Activated naive CD4-positive, alpha-beta T cell treated with anti-CD3 and anti-CD28 coated beads, Interleukin-2, amount 50 U/mL, for 72 hours (primary cell): ENCODE measurements around the gene BABAM2. TPM values are rescaled to one million over a fixed set of nuclear protein-coding genes. Genes with fewer than 3 reads are reported as not detected.

Experiments used
- ATAC-seq, 2 donors: fragments of 150-1000 bp; cut with Tn5 transposase; 2 replicates each; pipeline ENCODE4 v1.10.0; 2021; ENCODE audit warnings: mild to moderate bottlenecking in 2 of 2, moderate library complexity in 2 of 2
- DNase-seq, 2 donors: peaks; one replicate each; pipeline ENCODE4 v3.0.0; 2021 to 2022; ENCODE audit warnings: low spot score in 2 of 2
- H3K27ac Mint-ChIP-seq, 2 donors: one replicate each; pipeline ENCODE4 v1.8.0; 2022; ENCODE audit warnings: mild to moderate bottlenecking in 2 of 2, mixed read lengths in 2 of 2
- H3K36me3 Mint-ChIP-seq, 2 donors: one replicate each; pipeline ENCODE4 v1.8.0; 2022; ENCODE audit warnings: mixed read lengths in 2 of 2
- H3K9me3 Mint-ChIP-seq, 2 donors: one replicate each; pipeline ENCODE4 v1.8.0; 2022; ENCODE audit warnings: mixed read lengths in 2 of 2
- total RNA-seq, 2 donors: library from RNA; stranded (reverse); gene quantifications; one replicate each; pipeline ENCODE4 v1.2.3, GENCODE V29; 2022

Gene BABAM2
- total RNA-seq, 2 donors from 2014 or later, result 45.2 to 59.8 TPM

DNA sequence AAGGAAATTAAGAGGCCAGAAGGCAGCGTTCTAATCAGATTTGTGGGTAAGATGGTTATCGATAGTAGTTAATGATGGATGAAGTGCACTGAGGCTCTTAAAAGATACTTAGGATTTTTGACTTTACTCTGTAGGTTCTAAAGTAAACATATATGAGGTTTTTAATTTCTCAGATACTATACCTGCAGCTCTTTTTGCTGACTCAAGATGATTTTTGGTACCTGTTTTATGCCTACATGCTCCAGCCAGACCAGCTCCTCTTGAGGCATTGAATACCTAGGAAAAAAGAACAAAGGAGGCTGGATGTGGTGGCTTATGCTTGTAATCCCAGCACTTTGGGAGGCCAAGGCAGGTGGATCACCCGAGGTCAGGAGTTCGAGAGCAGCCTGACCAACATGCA is 260.5 kb downstream of the BABAM2 start:
- Mint-ChIP-seq H3K36me3 (peaks cover 10 to 45% of the 10 kb centered on the region in 2 donors), H3K27ac (no peak overlapping the region), H3K9me3 (peaks cover 12 to 15% of the 10 kb centered on the region in 2 donors)
- ATAC-seq, result no peak
- DNase-seq, result no peak

DNA sequence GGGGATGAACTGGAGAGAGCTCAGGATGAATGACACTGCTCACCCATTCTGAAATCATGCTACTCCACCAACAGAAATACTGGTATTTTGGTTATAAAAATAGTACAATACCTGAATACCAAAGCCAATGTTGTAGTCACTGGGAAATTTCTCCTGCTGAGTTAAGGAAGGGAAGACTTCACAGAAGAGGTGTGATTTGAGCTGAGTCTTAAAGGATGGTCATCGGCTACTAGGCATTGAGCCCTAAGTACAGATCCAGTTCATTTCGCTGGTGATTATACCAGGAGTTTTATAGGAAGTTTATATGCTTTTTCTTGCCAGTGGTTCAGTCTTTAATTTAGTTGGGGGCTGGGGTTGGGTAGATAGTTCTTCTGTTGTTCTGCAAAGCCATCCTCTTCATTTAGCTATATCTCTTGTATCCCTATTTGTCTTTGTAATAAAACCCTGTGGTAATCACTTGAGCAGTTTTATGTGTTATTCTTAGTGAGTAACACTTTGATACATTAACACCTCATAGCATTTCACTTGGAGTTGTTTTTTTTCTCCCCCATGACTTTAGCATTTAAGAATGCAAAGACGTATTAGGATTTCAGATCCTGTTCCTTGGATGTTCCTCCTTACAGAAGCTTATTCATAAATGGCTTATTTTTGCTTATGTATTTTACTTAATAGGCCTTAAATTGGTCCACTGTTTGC is 262.2 kb downstream of the BABAM2 start:
- peaks cover 14 to 15% of the 10 kb centered on the region in 2 donors for H3K9me3 Mint-ChIP-seq
- no peak overlapping the region for H3K27ac Mint-ChIP-seq
- ATAC-seq, result no peak
- DNase-seq, result no peak
- peaks cover 13 to 55% of the 10 kb centered on the region in 2 donors for H3K36me3 Mint-ChIP-seq

DNA sequence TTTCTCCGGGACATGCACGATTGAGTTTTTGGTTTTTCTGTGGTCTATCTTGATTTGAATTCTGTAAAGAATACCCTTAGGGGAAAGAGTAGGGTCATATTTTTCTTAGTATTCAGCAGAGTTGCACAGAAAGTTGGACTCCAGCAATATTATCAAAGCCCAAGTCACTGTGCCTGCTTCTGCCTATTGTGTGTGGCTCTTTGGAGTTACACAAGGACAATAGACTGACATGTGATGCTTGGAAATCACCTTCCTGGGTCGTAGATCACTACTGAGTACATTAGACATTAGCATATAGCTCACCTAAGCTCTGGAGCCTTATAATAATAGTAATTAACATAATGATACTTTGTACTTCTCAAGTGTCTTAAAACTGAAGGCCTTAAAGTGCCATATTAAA is 263.3 kb downstream of the BABAM2 start:
- ATAC-seq (no peak), DNase-seq (no peak)
- Mint-ChIP-seq H3K9me3 (peaks cover 14 to 15% of the 10 kb centered on the region in 2 donors), H3K36me3 (peaks cover 14 to 54% of the 10 kb centered on the region in 2 donors), H3K27ac (no peak overlapping the region)

DNA sequence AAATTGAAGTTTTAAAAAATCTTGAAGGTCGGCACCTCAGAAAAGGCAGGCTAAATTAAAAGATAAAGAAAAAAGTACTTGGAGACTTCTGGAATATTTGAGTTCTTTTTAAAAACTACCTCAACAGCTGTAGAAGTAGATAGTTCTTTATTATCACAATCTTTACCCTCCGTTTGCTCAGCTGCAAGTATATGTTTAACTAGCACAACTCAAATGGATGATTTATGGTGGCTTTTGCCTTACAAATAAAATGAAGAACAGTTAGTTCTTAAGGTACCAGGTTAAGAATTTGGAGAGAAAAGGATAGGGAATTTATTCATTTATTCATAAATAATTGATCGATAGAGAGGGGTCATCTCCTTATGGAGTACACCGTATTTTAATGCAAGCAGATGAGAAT is 264.6 kb downstream of the BABAM2 start:
- Mint-ChIP-seq H3K36me3 (peaks cover 20 to 48% of the 10 kb centered on the region in 2 donors), H3K27ac (no peak overlapping the region), H3K9me3 (peaks cover 14 to 15% of the 10 kb centered on the region in 2 donors)
- no peak for ATAC-seq
- no peak for DNase-seq

DNA sequence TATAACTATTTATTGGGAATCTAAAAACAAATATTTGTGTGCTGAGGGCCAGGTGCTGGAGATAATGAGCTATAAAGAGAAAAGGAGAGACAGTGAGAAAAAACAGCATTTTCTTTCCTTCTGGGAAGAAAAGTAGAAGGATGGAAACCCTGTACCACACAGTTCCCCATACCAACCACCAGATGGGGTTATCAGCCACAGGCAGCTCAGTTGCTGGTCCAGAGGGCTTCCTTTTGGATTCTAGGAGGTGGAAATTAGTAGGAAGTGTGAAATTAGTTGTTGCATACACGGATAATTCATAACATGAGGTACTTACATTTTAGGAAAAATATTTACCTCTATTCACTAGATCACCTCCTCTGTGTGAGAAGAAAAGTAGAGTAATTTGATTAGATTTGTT is 265.1 kb downstream of the BABAM2 start:
- no peak for DNase-seq
- H3K36me3 Mint-ChIP-seq, result peaks cover 20 to 48% of the 10 kb centered on the region in 2 donors
- ATAC-seq, result no peak
- H3K27ac Mint-ChIP-seq, result no peak overlapping the region
- H3K9me3 Mint-ChIP-seq, result peaks cover 14 to 15% of the 10 kb centered on the region in 2 donors

DNA sequence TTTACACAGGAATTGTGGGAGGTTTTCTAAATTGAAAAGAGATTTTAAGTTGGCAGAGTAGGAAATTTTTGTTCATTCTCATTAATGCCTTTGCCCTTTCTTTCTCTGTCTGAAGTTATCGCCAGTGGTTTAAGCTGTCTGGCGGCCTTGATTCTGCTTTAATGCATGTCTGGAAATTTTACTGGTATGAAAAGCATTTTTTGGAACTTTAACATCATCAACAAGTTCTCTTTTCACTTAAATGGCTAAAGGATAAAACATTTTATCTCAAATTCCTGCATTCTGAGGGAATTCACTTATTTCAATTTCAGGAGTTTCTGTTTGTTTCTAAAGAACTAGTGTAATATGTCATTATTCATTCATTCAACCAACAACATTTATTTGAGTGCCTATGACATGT is 268.3 kb downstream of the BABAM2 start:
- Mint-ChIP-seq H3K9me3 (peaks cover 14 to 15% of the 10 kb centered on the region in 2 donors), H3K36me3 (peaks cover 20 to 39% of the 10 kb centered on the region in 2 donors), H3K27ac (peak overlapping the region in 1 of 2 donors; percentile 28)
- ATAC-seq (no peak), DNase-seq (no peak)

DNA sequence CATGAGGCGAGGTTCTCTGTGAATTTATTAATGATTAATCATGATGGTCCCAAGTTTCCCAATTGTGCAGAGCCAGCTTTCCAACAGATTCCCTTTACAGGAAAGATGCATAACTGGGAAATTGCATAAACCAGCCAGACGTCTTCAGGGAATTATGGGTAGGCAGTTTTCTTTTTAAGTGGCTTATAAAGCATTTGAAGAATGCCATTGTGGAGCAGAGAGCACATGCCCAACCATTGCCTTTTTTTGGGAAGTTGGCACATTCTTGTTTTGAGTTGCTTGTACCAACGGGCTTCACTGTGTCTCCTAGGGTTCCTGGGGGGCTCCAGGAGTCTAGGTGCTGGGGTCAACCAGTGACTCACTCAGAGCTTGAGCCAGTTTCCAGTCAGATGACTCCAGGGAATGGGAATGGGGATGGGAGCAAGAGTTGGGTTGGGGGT is 270.5 kb downstream of the BABAM2 start:
- ATAC-seq (no peak), DNase-seq (no peak)
- Mint-ChIP-seq H3K27ac (no peak overlapping the region), H3K36me3 (peaks cover 10 to 18% of the 10 kb centered on the region in 2 donors), H3K9me3 (peaks cover 0 to 2% of the 10 kb centered on the region in 2 donors)

DNA sequence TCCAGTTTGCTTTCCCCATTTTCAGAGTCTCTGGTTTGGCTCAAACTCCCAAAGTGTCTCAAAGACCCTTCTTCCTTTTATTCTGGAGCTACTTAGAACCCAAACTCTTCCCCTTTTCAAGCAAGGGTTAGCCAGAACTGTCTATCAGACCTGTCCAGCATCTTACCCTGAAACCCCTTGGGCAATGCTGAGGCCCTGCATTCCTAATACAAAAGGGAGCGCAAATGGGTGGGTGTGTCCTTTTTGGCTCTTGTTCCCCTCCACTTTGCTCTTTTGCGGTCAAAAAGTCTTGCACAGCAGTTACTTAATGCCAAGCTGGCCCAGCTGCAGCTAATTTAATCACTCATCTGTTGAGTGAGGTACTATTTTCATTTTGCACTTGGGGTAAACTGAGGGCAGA is 270.9 kb downstream of the BABAM2 start:
- no peak for DNase-seq
- Mint-ChIP-seq H3K27ac (no peak overlapping the region), H3K36me3 (peaks cover 7 to 15% of the 10 kb centered on the region in 2 donors), H3K9me3 (no peaks in the 10 kb centered on the region)
- ATAC-seq, result no peak

DNA sequence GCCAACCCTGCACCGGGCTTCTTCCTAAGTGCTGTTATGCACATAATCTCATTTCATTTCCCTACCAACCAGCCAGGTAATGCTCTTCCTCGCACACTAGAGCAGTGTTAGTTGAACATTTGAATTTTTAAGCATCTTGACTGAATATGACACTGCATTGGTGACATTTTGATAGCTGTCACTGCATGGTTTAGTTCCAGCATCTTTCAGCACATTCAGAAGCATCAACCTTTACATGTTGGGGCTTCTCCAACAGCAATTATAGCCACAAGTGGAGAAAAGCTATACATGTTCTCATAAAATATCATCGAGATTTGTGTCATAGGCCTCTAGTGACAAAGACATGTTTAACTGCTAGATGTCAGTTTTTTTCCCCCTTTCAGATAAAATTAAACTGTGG is 272.0 kb downstream of the BABAM2 start:
- peaks cover 7 to 9% of the 10 kb centered on the region in 2 donors for H3K36me3 Mint-ChIP-seq
- DNase-seq (no peak), ATAC-seq (no peak)
- no peaks in the 10 kb centered on the region for H3K9me3 Mint-ChIP-seq
- peak overlapping the region in 1 of 2 donors; percentile 40 for H3K27ac Mint-ChIP-seq

DNA sequence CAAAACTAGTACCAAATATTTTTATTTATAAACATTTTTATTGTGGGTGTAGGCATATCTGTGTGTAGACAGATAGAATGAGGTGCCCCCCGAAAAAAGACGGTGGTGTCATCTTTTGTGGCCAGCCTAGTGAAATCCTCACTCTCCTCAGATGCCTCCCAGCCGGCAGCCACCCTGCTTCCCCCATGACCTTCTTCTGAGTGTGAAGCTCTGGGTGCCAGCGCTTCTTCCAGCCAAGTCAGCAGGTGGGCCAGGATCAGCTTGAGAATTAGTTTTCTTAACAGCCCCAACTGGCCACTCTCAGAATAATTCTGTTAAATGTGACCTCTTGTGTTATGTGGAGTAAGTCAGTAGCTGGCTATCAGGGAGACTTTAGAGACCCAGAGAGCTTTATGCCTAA is 272.5 kb downstream of the BABAM2 start:
- DNase-seq (no peak), ATAC-seq (no peak)
- Mint-ChIP-seq H3K27ac (no peak overlapping the region), H3K36me3 (peaks cover 7 to 9% of the 10 kb centered on the region in 2 donors), H3K9me3 (no peaks in the 10 kb centered on the region)

DNA sequence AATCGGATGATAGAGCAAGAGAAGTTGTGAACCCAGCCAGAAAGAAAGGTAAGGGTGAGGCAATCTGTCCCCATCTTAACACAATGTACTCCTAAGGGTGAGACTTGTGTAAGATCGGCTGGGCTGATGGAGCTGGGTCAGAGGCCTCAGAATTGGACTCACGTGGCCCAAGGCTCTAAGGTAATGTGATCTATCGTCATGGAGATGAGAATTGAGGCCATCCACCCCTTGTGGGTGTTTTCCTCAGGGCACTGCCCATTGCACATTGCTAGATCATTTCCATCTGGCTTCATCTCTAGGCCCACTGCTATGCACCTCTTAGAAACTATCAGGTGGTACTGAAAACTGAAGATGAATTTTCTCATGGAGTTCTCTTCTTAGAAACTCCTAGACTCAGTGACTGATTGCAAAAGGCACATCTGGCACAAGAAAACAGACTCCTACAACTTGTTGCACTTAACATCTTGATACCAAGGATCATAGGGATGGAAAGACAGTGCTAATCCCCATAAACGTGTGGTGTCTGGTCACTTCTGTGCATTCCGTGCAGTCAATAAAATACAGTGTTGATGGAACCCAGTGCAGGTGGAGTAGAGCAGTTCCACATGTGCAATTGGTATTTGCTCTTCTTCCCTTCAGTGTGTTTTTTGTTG is 273.2 kb downstream of the BABAM2 start:
- ATAC-seq (no peak), DNase-seq (no peak)
- H3K36me3 Mint-ChIP-seq, result peaks cover 6 to 7% of the 10 kb centered on the region in 2 donors
- H3K27ac Mint-ChIP-seq, result no peak overlapping the region
- H3K9me3 Mint-ChIP-seq, result no peaks in the 10 kb centered on the region

DNA sequence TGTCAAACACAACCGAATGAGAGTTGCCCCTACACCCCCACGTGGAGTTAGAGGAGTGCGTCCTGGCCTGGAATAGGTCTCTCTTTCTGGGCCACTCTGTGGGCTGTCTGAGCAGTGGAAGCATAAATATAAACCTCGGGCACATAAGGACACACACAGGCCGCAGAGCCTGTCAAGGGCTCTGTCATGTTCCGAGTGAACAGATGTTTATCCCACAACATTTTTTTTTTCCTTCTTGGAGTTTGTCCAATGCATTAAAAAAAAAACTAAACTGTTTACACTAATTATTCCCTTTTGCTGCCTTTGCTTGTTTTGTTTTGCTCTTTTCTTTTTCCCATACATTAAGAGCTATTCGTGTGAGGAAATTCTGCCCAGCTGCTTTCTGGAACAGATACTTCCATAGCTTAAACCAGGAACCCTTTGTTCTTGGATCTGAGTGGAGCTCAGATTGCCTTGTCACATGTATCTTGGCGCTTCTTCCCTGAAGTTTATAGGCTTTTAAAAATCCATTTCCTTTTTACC is 273.8 kb downstream of the BABAM2 start:
- Mint-ChIP-seq H3K27ac (no peak overlapping the region), H3K36me3 (peaks cover 0 to 1% of the 10 kb centered on the region in 2 donors), H3K9me3 (no peaks in the 10 kb centered on the region)
- DNase-seq (no peak), ATAC-seq (no peak)

DNA sequence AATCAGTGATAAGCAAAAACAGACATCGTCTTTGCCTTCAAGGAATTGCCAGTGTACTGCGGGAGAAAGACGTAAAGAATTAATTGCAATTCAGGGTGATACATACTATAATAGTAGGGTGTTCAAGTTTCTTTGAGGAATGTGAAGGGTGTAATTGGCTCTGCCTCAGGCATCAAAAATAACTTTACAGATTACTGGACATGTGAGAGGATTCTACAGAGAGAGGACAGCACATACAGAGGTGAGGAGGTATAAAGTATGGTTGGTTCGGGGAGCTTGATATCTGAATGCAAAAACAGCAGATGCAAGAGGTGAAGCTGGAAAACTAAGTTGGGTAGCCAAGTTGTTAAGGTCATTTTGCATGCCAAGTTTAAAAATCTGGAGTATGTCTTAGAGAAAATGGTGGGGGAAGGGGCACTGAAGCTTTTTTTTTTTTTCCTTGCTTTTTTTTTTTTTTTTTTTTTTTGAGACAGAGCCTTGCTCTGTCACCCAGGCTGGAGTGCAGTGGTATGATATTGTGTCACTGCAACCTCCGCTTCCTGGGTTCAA is 274.6 kb downstream of the BABAM2 start:
- no peaks in the 10 kb centered on the region for H3K36me3 Mint-ChIP-seq
- ATAC-seq, result no peak

DNA sequence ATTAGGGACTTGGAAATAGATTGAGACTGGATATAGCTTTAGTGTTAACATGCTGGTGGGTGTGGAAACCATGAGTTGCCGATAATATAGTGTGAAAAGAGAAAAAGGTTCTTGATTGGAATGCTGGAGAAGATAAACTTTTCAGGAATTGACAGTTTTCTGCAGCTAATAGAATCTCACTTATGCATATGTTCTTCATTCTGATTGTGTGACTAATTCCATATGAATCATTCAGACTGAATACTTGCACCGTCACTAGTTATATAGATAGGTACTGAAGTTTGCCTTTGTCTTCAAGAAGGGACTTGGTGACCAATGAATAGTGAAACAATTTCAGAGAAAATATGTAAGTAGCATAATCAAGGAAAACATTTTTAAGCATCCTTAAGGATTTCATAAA is 276.4 kb downstream of the BABAM2 start:
- Mint-ChIP-seq H3K27ac (no peak overlapping the region), H3K36me3 (no peaks in the 10 kb centered on the region), H3K9me3 (no peaks in the 10 kb centered on the region)
- no peak for DNase-seq
- no peak for ATAC-seq

More for the DNA sequence above, 274.6 kb downstream of the BABAM2 start:
- Mint-ChIP-seq H3K9me3 (no peaks in the 10 kb centered on the region), H3K27ac (no peak overlapping the region)
- DNase-seq, result no peak

DNA sequence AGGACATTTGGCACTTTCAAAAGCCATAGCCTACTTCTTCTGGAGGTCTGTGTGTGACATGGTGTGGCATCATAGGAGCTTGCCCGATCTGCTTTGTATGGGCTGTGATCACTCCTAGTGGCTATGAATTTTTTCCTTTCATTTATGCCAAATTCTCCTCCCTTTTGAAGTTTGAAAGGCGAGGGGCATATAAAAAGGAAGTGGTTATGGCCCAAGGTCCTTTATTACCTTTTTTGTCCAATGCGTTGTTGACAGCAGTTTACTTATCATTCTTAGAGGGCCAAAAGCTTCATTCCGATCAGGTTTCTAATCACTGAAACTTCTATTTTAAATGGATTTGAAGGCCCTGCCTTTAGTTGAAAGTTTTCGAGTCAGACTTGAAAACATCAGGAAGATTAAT is 277.8 kb downstream of the BABAM2 start:
- no peaks in the 10 kb centered on the region for H3K9me3 Mint-ChIP-seq
- H3K27ac Mint-ChIP-seq, result no peak overlapping the region
- ATAC-seq, result no peak

DNA sequence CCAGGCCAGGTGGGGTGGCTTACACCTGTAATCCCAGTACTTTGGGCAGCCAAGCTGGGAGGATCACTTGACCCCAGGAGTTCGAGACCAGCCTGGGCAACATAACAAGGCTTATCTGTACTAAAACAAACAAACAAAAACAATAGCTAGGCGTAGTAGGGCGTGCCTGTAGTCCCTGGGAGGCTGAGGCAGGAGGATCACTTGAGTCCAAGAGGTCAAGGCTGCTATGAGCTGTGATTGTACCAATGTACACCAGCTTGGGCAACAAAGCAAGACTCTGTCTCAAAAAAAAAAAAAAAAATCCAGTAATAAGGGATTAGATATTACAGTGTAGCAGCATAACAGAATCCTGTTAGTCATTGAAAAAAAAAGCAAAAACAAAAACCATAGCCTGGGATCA is 279.0 kb downstream of the BABAM2 start:
- Mint-ChIP-seq H3K27ac (no peak overlapping the region), H3K36me3 (no peaks in the 10 kb centered on the region), H3K9me3 (no peaks in the 10 kb centered on the region)
- ATAC-seq, result no peak
- no peak for DNase-seq

More for the DNA sequence above, 277.8 kb downstream of the BABAM2 start:
- no peak for DNase-seq
- no peaks in the 10 kb centered on the region for H3K36me3 Mint-ChIP-seq
